ENCODE data around the gene FOXP1.

Gene FOXP1

GRCh38 chr3:71520161-71521020 lies 63.1 kb downstream of the FOXP1 start:
- H3K27ac Mint-ChIP-seq: no peak overlapping the region
- H3K9me3 Mint-ChIP-seq: no peaks in the 10 kb centered on the region
- H3K27me3 Mint-ChIP-seq (ENCODE audit: low read depth): peaks cover 5% of the 10 kb centered on the region
- H3K36me3 Mint-ChIP-seq (ENCODE audit: low read depth): no peaks in the 10 kb centered on the region
- H3K4me3 Mint-ChIP-seq: no peak overlapping the region
- H3K4me1 Mint-ChIP-seq (ENCODE audit: low read depth): no peaks in the 10 kb centered on the region

DNA sequence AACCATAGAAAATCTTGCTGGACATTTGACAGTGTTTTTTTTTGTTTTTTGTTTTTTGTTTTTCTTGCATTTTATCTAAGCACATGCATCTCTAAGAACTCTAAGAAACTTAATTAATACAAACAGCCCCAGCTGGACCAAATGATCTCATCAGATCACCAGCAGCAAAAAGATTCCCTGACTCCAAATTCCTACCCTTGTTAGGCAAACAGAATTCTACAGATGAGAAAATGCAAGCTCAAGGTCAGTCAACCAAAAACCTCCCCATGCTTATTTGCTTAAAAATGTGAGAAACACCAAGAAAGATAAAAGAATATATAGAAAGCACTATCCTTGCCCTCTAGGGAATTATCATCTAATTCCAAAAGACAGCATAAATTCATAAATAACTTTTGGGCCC lies 65.4 kb downstream of the FOXP1 start:
- H3K27me3 Mint-ChIP-seq (ENCODE audit: low read depth): peaks cover 5% of the 10 kb centered on the region
- H3K4me3 Mint-ChIP-seq: no peak overlapping the region
- H3K9me3 Mint-ChIP-seq: no peaks in the 10 kb centered on the region
- H3K36me3 Mint-ChIP-seq (ENCODE audit: low read depth): no peaks in the 10 kb centered on the region
- no peak overlapping the region for H3K27ac Mint-ChIP-seq
- H3K4me1 Mint-ChIP-seq (ENCODE audit: low read depth): no peaks in the 10 kb centered on the region

GRCh38 chr3:71517271-71517791 lies 66.2 kb downstream of the FOXP1 start:
- Mint-ChIP-seq H3K36me3 (ENCODE audit: low read depth) (no peaks in the 10 kb centered on the region), H3K9me3 (no peaks in the 10 kb centered on the region), H3K4me3 (no peak overlapping the region), H3K4me1 (ENCODE audit: low read depth) (peaks cover under 1% of the 10 kb centered on the region), H3K27me3 (ENCODE audit: low read depth) (peaks cover 5% of the 10 kb centered on the region), H3K27ac (no peak overlapping the region)

DNA sequence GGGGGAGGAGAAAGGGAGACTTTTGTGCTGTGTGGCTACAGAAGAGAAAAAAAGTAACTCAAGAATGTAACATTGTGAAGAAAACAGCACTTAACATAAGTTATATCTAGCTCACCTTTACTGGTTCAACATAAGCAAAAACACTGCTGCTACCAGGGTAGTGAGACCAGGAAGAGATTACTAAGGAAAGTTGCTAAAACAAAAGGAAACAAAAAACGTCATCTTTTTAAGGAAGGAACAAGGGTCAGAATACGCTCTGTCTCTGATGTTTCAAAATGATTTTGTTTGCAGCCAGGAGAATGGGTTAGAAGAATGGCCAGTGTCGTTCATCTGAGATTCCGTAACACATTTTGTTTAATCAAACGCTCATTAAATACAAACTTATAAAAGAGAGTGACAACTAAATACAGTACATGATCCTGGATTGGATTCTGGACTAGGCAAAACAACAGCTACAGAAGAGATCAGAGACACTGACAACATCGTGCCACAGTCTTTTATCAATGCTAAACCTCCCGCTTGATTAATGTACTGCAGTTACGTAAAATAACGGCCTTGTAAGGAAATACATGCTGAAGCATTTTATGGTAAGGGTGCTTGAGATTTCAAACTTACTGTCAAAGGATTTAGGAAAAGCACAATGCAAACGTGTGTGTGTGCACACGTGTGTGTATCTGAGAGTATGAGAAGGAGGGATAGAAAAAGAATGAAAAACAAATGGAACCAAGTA lies 67.7 kb downstream of the FOXP1 start:
- H3K36me3 Mint-ChIP-seq (ENCODE audit: low read depth): no peaks in the 10 kb centered on the region
- peaks cover 3% of the 10 kb centered on the region for H3K4me1 Mint-ChIP-seq (ENCODE audit: low read depth)
- no peaks in the 10 kb centered on the region for H3K9me3 Mint-ChIP-seq
- no peak overlapping the region for H3K27ac Mint-ChIP-seq
- H3K4me3 Mint-ChIP-seq: no peak overlapping the region
- H3K27me3 Mint-ChIP-seq (ENCODE audit: low read depth): peaks cover 5% of the 10 kb centered on the region

GRCh38 chr3:71514621-71515020 lies 68.9 kb downstream of the FOXP1 start:
- H3K27ac Mint-ChIP-seq: no peak overlapping the region
- no peaks in the 10 kb centered on the region for H3K9me3 Mint-ChIP-seq
- peaks cover 8% of the 10 kb centered on the region for H3K4me1 Mint-ChIP-seq (ENCODE audit: low read depth)
- H3K27me3 Mint-ChIP-seq (ENCODE audit: low read depth): peaks cover 5% of the 10 kb centered on the region
- H3K4me3 Mint-ChIP-seq: no peak overlapping the region
- H3K36me3 Mint-ChIP-seq (ENCODE audit: low read depth): no peaks in the 10 kb centered on the region

DNA sequence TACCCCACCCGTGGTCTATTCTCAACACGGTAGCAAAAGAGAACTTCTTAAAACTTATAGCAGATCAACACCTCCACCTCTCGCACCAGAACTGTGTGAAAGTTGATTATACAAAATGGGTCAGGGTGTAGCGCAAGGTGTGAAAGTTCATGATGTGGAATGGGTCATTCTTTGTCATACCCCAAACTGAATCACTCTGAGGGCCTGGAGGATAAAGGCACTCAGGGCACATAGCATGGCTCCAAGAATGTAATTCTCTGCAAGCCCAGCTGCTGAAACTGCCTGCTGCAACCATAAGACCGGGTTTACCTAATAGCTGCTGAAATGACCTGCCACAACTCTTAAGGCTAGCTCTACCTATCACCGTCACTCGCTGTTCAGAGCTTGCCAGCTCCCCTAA lies 70.0 kb downstream of the FOXP1 start:
- H3K4me3 Mint-ChIP-seq: no peak overlapping the region
- peaks cover 9% of the 10 kb centered on the region for H3K27me3 Mint-ChIP-seq (ENCODE audit: low read depth)
- H3K4me1 Mint-ChIP-seq (ENCODE audit: low read depth): peaks cover 8% of the 10 kb centered on the region
- H3K36me3 Mint-ChIP-seq (ENCODE audit: low read depth): no peaks in the 10 kb centered on the region
- no peaks in the 10 kb centered on the region for H3K9me3 Mint-ChIP-seq
- H3K27ac Mint-ChIP-seq: no peak overlapping the region

DNA sequence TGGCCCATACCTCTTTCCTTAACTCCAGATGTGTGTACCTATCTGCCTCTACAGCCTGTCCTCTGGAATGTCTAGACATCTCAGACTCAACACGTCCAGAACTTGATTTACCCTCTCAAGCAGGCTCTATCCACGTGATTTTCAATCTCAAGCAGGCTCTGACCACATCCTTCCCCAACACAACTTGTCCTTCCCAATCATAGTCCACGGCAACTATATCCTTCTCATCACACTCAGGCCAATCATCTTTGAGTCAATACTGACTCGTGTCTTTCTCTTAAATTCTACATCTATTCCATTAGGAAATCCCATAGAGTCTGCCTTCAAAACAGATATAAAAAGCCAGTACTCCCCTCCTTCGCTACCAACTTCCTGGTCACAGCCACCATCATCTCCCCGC lies 70.4 kb downstream of the FOXP1 start:
- peaks cover 8% of the 10 kb centered on the region for H3K4me1 Mint-ChIP-seq (ENCODE audit: low read depth)
- no peaks in the 10 kb centered on the region for H3K36me3 Mint-ChIP-seq (ENCODE audit: low read depth)
- no peak overlapping the region for H3K4me3 Mint-ChIP-seq
- peaks cover 9% of the 10 kb centered on the region for H3K27me3 Mint-ChIP-seq (ENCODE audit: low read depth)
- H3K9me3 Mint-ChIP-seq: no peaks in the 10 kb centered on the region
- H3K27ac Mint-ChIP-seq: no peak overlapping the region

GRCh38 chr3:71512544-71512943 lies 71.0 kb downstream of the FOXP1 start:
- Mint-ChIP-seq H3K36me3 (ENCODE audit: low read depth) (no peaks in the 10 kb centered on the region), H3K27ac (no peak overlapping the region), H3K27me3 (ENCODE audit: low read depth) (peaks cover 5% of the 10 kb centered on the region), H3K4me1 (ENCODE audit: low read depth) (peaks cover 8% of the 10 kb centered on the region), H3K4me3 (no peak overlapping the region), H3K9me3 (no peaks in the 10 kb centered on the region)

GRCh38 chr3:71512000-71512399 lies 71.5 kb downstream of the FOXP1 start:
- no peaks in the 10 kb centered on the region for H3K36me3 Mint-ChIP-seq (ENCODE audit: low read depth)
- H3K27me3 Mint-ChIP-seq (ENCODE audit: low read depth): peaks cover 6% of the 10 kb centered on the region
- H3K4me3 Mint-ChIP-seq: no peak overlapping the region
- H3K9me3 Mint-ChIP-seq: no peaks in the 10 kb centered on the region
- peaks cover 8% of the 10 kb centered on the region for H3K4me1 Mint-ChIP-seq (ENCODE audit: low read depth)
- no peak overlapping the region for H3K27ac Mint-ChIP-seq

DNA sequence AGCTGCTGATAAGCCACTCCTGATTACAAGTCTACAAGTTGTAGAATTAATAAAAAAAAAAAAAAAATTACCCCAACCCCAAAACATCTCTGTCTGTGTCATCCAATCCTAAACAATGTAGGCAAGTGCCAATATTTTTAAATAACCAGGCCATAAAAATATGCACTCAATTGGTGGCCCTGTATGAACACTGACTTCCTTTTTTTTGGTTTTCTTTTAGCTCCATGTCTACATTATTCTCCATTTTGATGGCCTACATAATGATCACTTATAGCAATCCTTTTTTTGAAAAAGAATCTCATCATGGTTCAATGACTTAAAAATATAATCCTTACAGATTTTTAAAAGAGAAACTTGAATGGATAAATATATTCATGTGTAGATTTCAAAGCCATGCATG lies 72.1 kb downstream of the FOXP1 start:
- H3K4me3 Mint-ChIP-seq: no peak overlapping the region
- H3K27ac Mint-ChIP-seq: no peak overlapping the region
- no peaks in the 10 kb centered on the region for H3K9me3 Mint-ChIP-seq
- peaks cover 11% of the 10 kb centered on the region for H3K27me3 Mint-ChIP-seq (ENCODE audit: low read depth)
- peaks cover 8% of the 10 kb centered on the region for H3K4me1 Mint-ChIP-seq (ENCODE audit: low read depth)
- no peaks in the 10 kb centered on the region for H3K36me3 Mint-ChIP-seq (ENCODE audit: low read depth)

DNA sequence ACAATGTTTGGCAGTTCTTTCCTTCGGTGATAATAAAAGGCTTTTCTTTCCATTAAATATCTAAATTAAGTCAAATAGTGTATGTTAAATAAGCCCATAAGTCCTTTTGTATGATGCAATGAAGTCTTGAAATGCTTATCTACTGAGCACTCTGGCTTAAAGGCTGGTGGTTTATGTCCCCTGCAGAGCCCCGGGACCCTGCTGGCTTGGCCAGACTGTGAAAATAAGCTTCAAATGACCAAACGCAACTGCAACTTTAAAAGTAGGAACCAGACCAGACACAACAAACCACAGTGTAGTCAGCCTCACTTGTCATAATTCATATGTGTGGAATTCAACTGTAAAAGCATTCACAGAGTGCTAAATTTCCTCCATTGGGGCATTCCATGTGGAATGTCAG lies 72.5 kb downstream of the FOXP1 start:
- H3K36me3 Mint-ChIP-seq (ENCODE audit: low read depth): no peaks in the 10 kb centered on the region
- H3K27ac Mint-ChIP-seq: no peak overlapping the region
- H3K9me3 Mint-ChIP-seq: no peaks in the 10 kb centered on the region
- H3K4me1 Mint-ChIP-seq (ENCODE audit: low read depth): peaks cover 8% of the 10 kb centered on the region
- H3K27me3 Mint-ChIP-seq (ENCODE audit: low read depth): peaks cover 14% of the 10 kb centered on the region
- H3K4me3 Mint-ChIP-seq: no peak overlapping the region

DNA sequence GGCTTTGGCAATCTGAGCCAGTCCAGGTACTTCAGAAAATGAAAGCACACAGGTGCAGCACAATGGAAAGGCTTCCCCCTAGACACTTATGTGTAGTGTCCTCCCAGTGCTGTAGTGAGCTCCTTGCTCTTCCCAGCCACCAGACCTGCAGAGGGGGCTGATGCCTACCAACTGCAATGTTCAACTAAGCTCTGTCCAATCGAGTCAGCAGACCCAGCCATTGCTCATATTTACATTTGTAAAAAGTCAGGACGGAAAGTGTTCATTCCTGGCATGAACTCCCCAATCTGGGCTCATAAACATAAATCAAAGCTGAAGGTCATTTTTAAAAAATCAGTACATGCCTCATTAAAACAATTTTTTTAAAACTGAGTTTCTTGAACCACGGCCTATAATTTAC lies 73.0 kb downstream of the FOXP1 start:
- Mint-ChIP-seq H3K4me1 (ENCODE audit: low read depth) (peaks cover 8% of the 10 kb centered on the region), H3K9me3 (no peaks in the 10 kb centered on the region), H3K4me3 (no peak overlapping the region), H3K36me3 (ENCODE audit: low read depth) (no peaks in the 10 kb centered on the region), H3K27ac (no peak overlapping the region), H3K27me3 (ENCODE audit: low read depth) (peaks cover 19% of the 10 kb centered on the region)

GRCh38 chr3:71509066-71509465 lies 74.5 kb downstream of the FOXP1 start:
- no peak overlapping the region for H3K27ac Mint-ChIP-seq
- no peaks in the 10 kb centered on the region for H3K36me3 Mint-ChIP-seq (ENCODE audit: low read depth)
- peaks cover 24% of the 10 kb centered on the region for H3K27me3 Mint-ChIP-seq (ENCODE audit: low read depth)
- H3K4me1 Mint-ChIP-seq (ENCODE audit: low read depth): peaks cover 11% of the 10 kb centered on the region
- no peaks in the 10 kb centered on the region for H3K9me3 Mint-ChIP-seq
- H3K4me3 Mint-ChIP-seq: no peak overlapping the region

DNA sequence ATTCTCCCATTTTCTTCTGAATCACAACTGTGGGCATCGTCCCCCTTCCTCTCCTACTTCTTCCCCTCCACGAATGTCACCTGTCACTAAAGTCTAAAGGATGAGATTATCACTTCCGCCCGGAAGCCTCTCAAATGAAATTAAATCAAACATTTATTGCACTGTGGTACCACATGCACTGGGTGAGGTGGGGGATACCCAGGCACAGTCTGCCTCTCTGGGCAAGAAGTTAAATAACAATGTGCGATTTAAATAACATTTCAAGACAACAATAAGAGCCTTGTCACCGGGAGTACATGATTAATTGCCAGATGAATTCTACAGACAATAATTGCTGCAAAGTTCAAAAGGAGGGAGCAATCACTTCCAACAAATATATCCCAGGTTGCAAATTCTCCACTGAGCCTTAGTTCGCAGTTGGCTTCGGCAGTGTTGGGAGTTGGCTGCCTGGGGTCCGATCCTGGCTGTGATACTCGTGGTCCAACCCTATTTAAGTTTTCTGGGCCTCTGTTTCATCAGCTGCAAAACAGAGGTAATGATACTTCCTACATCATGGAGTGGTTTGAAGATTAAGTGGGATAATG lies 77.7 kb downstream of the FOXP1 start:
- Mint-ChIP-seq H3K4me1 (ENCODE audit: low read depth) (peaks cover 10% of the 10 kb centered on the region), H3K4me3 (no peak overlapping the region), H3K27me3 (ENCODE audit: low read depth) (peaks cover 29% of the 10 kb centered on the region), H3K36me3 (ENCODE audit: low read depth) (no peaks in the 10 kb centered on the region), H3K27ac (no peak overlapping the region), H3K9me3 (no peaks in the 10 kb centered on the region)
